ENCODE data around the gene TMTC2. TPM values are rescaled to one million over a fixed set of nuclear protein-coding genes. Genes with fewer than 3 reads are reported as not detected.
A peak's percentile ranks its signal among the peaks of the same experiment; 100 is the strongest.
"Not testable (repeated sequence)": the region's sequence is repeated elsewhere in the genome, so short reads cannot be mapped to it uniquely, and the experiment has no call there.

TMTC2 gene
- total RNA-seq, 1 donor from 2014 or later = 31.4 TPM

DNA sequence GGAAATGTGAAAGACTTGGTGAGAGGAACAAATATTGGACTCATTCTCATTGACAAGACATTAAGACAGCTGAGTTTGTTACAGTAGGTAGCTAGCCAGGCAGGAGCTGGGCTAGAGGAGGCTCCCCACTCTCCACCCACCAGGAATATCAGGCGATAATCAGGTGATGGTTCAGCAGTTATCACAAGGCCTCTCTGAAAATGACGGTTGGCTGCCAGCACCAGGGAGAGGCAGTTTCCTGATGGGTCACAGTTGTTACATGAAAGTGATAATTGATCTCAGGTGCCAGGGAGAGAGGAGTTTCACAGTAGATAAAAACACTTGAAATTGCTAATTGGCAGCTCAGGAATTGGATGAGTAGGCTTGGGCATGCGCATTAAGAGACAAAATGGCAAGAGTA is 116.5 kb downstream of the TMTC2 start:
- TF ChIP-seq, protein P1, sequence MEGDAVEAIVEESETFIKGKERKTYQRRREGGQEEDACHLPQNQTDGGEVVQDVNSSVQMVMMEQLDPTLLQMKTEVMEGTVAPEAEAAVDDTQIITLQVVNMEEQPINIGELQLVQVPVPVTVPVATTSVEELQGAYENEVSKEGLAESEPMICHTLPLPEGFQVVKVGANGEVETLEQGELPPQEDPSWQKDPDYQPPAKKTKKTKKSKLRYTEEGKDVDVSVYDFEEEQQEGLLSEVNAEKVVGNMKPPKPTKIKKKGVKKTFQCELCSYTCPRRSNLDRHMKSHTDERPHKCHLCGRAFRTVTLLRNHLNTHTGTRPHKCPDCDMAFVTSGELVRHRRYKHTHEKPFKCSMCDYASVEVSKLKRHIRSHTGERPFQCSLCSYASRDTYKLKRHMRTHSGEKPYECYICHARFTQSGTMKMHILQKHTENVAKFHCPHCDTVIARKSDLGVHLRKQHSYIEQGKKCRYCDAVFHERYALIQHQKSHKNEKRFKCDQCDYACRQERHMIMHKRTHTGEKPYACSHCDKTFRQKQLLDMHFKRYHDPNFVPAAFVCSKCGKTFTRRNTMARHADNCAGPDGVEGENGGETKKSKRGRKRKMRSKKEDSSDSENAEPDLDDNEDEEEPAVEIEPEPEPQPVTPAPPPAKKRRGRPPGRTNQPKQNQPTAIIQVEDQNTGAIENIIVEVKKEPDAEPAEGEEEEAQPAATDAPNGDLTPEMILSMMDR (IDR thresholded peaks at IDR 0.05) = no peak

DNA sequence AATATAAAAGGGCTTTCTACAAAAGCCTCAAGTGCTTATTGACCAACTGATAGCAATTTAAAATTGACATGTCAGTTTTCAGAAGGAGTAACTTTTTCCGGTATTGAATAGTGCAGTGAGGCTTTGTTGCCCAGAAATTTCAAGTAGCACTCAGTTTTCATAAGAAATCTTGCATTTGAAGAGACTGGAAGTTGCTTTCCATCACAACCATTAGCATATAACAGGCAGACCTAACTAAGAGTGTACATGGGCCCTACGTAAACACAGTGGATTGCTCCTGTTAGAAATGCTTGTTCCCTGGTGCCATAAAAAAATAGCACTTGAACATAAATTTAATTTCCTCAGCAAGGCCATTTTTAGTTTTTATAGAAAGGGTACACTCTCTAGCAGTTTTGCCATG is 117.9 kb downstream of the TMTC2 start:
- Histone ChIP-seq H3K27ac (peak overlapping the region; percentile 1), H3K36me3 (no peaks in the 10 kb centered on the region), H3K9me3 (no peaks in the 10 kb centered on the region), H3K27me3 (ENCODE audit: low read depth) (no peaks in the 10 kb centered on the region), H3K4me1 (no peaks in the 10 kb centered on the region), H3K4me3 (no peak overlapping the region)
- peak in 1 of 2 donors; percentile 57 for ATAC-seq
- intact Hi-C loops (cut with DNase I) = no loop called here
- TF ChIP-seq, protein P1 (IDR thresholded peaks at IDR 0.05) = no peak
- DNase-seq = no peak

More for the DNA sequence above, 116.5 kb downstream of the TMTC2 start:
- no peaks in the 10 kb centered on the region for H3K9me3 ChIP-seq
- H3K27ac ChIP-seq = no peak overlapping the region
- intact Hi-C loops (cut with DNase I) = no loop called here
- no peaks in the 10 kb centered on the region for H3K36me3 ChIP-seq
- H3K4me1 ChIP-seq = no peaks in the 10 kb centered on the region
- no peaks in the 10 kb centered on the region for H3K27me3 ChIP-seq (ENCODE audit: low read depth)
- H3K4me3 ChIP-seq = no peak overlapping the region
- DNase-seq (no peak), ATAC-seq (no peak)

DNA sequence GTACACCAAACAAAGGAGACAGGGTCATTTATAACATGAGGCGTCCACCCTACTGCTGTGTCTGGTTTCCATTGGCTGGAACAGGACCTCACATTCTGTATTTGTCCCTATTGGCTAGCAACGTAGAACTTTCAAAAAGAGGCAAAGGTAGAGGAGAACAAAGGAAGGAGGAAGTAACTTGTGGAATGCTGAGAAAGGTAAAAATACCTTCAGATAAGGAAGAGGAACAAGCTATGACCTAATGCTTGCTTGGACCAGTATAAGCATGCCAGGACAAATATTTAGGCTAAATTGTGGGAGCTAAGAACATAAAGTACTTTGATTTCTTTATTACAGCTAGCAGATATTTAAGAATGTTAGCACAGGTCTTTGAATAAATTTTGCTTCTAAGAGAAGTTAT is 118.3 kb downstream of the TMTC2 start:
- peak in 1 of 2 donors; percentile 58 for ATAC-seq
- H3K4me1 ChIP-seq; H3K9me3 ChIP-seq; H3K36me3 ChIP-seq; intact Hi-C loops (cut with DNase I); H3K4me3 ChIP-seq; DNase-seq; H3K27me3 ChIP-seq (ENCODE audit: low read depth): not testable (repeated sequence)
- H3K27ac ChIP-seq = peak overlapping the region; percentile 1

DNA sequence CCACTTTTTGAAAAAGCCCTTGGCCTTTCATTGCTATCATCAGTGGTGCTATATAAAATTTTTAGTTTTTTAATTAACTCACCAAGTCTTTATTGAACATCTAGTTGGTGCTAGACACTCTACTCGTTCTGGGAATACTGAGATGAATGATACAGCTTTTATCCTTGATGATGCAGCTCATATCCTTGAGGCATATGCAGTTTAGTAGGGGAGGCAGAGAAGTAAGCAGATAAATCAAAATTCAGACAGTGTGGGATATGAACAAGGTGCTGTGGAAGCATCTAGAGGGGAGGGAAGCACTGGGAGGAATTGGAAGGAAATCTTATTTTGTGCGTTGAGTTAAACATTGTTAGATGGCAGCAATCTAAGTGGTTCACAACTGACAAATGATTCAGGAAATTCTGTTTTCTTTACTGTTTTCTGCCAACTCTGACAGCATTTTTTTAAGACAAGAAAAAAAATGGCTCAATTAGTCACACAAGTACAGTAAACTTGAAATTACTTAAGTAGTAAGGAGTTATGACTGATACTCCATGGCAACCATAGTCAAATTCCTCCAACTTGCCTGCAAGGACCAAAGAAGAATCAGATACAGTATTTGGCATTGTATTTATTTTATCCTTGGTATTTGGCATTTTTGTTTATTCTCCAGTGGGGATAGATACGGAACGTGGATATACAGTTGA is 119.2 kb downstream of the TMTC2 start:
- no peaks in the 10 kb centered on the region for H3K36me3 ChIP-seq
- H3K27me3 ChIP-seq (ENCODE audit: low read depth) = no peaks in the 10 kb centered on the region
- no peak overlapping the region for H3K4me3 ChIP-seq
- intact Hi-C loops (cut with DNase I) = no loop called here
- ATAC-seq (peak in 1 of 2 donors; percentile 35), DNase-seq (no peak)
- H3K9me3 ChIP-seq = no peaks in the 10 kb centered on the region
- no peak overlapping the region for H3K27ac ChIP-seq
- TF ChIP-seq, protein P1 (IDR thresholded peaks at IDR 0.05) = no peak
- no peaks in the 10 kb centered on the region for H3K4me1 ChIP-seq

DNA sequence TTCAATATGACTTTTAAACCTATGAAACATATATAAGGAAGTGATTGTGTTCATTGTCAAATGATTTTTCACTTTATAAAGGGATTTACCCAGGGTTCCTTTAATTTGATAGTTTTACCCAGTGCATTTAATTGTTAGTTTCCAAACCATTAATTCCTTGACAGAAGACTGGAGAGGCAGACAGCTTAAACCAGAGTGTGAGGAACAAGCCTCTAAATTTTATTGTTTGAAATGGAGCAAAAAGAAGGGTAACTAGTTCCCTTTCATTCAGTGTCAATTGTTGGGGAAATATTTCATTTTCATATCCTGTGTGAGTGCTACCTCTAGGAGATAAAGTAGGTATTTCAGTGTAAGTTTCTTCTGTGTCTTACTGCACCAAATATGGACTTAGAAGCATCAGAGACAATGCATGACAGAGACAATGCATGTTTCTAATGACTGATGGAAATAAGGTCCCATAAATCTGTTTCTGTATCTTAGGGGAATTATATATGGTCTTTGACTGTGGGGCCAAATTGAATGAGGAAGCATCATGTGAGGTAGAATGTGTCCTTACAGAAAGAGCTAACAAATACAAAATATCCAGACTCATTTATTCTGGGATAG is 120.5 kb downstream of the TMTC2 start:
- H3K27me3 ChIP-seq (ENCODE audit: low read depth) = no peaks in the 10 kb centered on the region
- TF ChIP-seq, protein P1 (IDR thresholded peaks at IDR 0.05) = no peak
- intact Hi-C loops (cut with DNase I) = no loop called here
- no peak overlapping the region for H3K27ac ChIP-seq
- no peaks in the 10 kb centered on the region for H3K9me3 ChIP-seq
- H3K4me1 ChIP-seq = no peaks in the 10 kb centered on the region
- DNase-seq = no peak
- ATAC-seq = no peak
- no peaks in the 10 kb centered on the region for H3K36me3 ChIP-seq
- H3K4me3 ChIP-seq = no peak overlapping the region

DNA sequence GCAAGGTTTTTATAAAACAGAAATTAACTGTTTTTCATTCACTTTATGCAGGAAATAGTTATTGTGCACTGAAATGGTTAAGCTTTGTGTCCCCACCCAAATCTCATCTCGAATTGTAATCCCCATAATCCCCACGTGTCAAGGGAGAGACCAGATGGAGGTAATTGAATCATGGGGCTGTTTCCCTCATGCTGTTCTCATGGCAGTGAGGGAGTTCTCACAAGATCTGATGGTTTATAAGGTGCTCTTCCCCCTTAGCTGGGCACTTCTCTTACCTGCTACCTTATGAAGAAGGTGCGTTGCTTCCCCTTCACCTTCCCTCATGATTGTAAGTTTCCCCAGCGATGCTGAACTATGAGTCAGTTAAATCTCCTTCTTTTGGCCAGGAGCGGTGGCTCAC is 123.9 kb downstream of the TMTC2 start:
- H3K4me1 ChIP-seq = no peaks in the 10 kb centered on the region
- TF ChIP-seq, protein P1 (IDR thresholded peaks at IDR 0.05) = no peak

More for the DNA sequence above, 123.9 kb downstream of the TMTC2 start:
- Histone ChIP-seq H3K4me3 (no peak overlapping the region), H3K27me3 (ENCODE audit: low read depth) (no peaks in the 10 kb centered on the region), H3K36me3 (no peaks in the 10 kb centered on the region), H3K9me3 (no peaks in the 10 kb centered on the region), H3K27ac (no peak overlapping the region)
- ATAC-seq (no peak), DNase-seq (no peak)
- intact Hi-C loops (cut with DNase I) = no loop called here

Measured in lower lobe of right lung (tissue), 2 donors.